Mucosa of descending colon (tissue), 3 donors: ENCODE results near the gene PTPRF. TPM values are rescaled to one million over a fixed set of nuclear protein-coding genes. Genes with fewer than 3 reads are reported as not detected.

ENCODE experiments used
- ATAC-seq: fragments of 200-7000 bp; cut with Tn5 transposase; one replicate; pipeline ENCODE4 v1.9.1; 2020; ENCODE audit warnings: mild to moderate bottlenecking, moderate library complexity
- DNase-seq, 3 donors: peaks; one replicate each; pipeline ENCODE4 v3.0.0-alpha.2; 2020
- H3K36me3 ChIP-seq: fragments of 200-600 bp; one replicate; pipeline ENCODE4 v1.8.0; 2021; ENCODE audit warnings: low read depth, mild to moderate bottlenecking
- H3K4me1 ChIP-seq: fragments of 200-600 bp; one replicate; pipeline ENCODE4 v1.8.0; 2021; ENCODE audit warnings: low read depth, mild to moderate bottlenecking
- H3K4me3 ChIP-seq: fragments of 200-600 bp; one replicate; pipeline ENCODE4 v1.8.0; 2021; ENCODE audit warnings: mild to moderate bottlenecking
- H3K9me3 ChIP-seq: fragments of 200-600 bp; one replicate; pipeline ENCODE4 v1.8.0; 2021; ENCODE audit warnings: mild to moderate bottlenecking
- intact Hi-C, 2 donors: fragments of 100-400 bp; cut with DNase I in 1 of 2; cut with micrococcal nuclease in 1 of 2; formaldehyde crosslinking; loops; one replicate each; pipeline versions ENCODE4 v1.11.0 to v1.11.1; 2022; cut with DNase I, micrococcal nuclease
- total RNA-seq, 3 donors: library from RNA; stranded (reverse); fragmentation: NEBNext Ultra II Directional in 2 of 3; extraction: Animal tissue kit (Norgen Biotek cat#: 25700) in 2 of 3; gene quantifications; one replicate each; pipeline versions ENCODE4 v1.2.1 to v1.2.4, GENCODE V29; 2021 to 2023
- TF ChIP-seq, protein P1 (sequence below): fragments of 200-600 bp; IDR thresholded peaks from one replicate; pipeline ENCODE4 v1.8.0; 2022; ENCODE audit warnings: antibody characterized with exemption, mild to moderate bottlenecking
- donor health status: DM: no; HTN: no; CAD: no; lungs with moderate emphysema.
- donor health status: DM: no; HTN: no; CAD: no.
- donor health status: DM: no; HTN: yes; CAD: no.

The PTPRF gene
- total RNA-seq, 3 donors from 2014 or later: 355 to 752 (median 384) TPM

DNA sequence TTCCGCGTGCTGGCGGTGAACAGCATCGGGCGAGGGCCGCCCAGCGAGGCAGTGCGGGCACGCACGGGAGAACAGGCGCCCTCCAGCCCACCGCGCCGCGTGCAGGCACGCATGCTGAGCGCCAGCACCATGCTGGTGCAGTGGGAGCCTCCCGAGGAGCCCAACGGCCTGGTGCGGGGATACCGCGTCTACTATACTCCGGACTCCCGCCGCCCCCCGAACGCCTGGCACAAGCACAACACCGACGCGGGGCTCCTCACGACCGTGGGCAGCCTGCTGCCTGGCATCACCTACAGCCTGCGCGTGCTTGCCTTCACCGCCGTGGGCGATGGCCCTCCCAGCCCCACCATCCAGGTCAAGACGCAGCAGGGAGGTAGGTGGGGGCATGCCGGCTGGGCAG, 60.5 kb downstream of the PTPRF start:
- Histone ChIP-seq H3K36me3 (peaks cover 3% of the 10 kb centered on the region), H3K4me1 (peaks cover 4% of the 10 kb centered on the region), H3K9me3 (no peaks in the 10 kb centered on the region), H3K4me3 (no peak overlapping the region)
- TF ChIP-seq, protein P1, sequence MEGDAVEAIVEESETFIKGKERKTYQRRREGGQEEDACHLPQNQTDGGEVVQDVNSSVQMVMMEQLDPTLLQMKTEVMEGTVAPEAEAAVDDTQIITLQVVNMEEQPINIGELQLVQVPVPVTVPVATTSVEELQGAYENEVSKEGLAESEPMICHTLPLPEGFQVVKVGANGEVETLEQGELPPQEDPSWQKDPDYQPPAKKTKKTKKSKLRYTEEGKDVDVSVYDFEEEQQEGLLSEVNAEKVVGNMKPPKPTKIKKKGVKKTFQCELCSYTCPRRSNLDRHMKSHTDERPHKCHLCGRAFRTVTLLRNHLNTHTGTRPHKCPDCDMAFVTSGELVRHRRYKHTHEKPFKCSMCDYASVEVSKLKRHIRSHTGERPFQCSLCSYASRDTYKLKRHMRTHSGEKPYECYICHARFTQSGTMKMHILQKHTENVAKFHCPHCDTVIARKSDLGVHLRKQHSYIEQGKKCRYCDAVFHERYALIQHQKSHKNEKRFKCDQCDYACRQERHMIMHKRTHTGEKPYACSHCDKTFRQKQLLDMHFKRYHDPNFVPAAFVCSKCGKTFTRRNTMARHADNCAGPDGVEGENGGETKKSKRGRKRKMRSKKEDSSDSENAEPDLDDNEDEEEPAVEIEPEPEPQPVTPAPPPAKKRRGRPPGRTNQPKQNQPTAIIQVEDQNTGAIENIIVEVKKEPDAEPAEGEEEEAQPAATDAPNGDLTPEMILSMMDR: no peak
- ATAC-seq: no peak
- intact Hi-C loops: no loop called here
- no peak for DNase-seq

DNA sequence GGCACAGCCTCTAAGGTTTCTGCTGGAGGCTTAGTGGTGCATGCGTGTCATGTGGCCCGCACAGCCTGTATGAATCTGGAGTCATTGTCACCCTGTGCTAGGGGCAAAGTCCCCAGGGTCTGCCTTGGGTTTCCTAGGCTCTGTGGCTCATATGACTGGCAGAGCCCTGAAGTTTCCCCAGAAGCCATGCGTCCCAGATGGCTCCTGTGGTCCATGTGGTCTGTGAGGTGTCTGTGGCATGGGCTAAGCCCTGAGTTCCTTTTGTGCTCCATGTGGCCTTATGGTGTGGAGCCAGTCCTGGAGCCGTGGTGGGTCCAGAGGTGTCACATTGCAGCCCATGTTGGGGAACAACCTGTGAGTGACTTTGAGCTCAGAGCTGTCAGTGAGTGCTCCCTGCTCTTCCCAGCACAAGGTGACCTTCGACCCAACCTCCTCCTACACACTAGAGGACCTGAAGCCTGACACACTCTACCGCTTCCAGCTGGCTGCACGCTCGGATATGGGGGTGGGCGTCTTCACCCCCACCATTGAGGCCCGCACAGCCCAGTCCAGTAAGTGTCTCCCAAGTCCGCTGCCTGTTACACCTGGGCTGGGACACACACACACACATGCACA, 61.5 kb downstream of the PTPRF start:
- intact Hi-C loops: no loop called here
- Histone ChIP-seq H3K9me3 (no peaks in the 10 kb centered on the region), H3K36me3 (peaks cover 3% of the 10 kb centered on the region), H3K4me3 (no peak overlapping the region), H3K4me1 (no peaks in the 10 kb centered on the region)
- DNase-seq: no peak
- TF ChIP-seq, protein P1: no peak
- no peak for ATAC-seq

DNA sequence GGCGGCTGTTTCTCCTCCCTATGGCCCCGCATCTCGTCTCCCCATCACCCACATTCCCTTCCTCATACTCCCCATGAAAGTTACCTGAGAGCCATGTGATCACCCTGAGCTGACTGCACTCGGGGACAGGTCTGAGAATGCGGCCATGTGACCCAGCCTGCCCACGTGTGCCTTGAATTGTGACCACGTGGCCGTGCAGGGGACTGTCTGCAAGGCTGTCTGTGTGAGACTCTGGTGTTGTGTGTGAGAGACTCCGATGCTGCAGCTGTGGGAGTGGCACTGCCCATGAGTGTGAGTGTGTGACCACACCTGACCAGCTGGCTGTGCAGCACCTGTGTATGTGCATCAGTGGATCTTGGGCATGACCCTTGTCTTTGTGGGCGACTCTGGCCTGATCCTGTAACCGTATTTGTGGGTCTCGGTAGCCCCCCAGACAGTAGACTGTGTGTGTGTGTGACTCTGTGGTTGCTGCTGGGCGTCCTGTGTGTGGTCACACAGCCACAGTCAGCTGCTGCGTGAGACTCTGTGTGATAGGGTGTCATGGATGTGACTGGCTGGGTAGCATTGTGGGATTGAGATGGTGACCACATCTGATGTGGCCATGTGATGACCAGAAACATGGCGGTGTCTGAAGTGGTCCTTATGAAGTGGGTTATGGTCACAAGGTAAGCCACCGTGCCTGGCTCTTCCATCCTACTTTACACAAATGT, 62.4 kb downstream of the PTPRF start:
- no peak for DNase-seq
- H3K4me1 ChIP-seq: no peaks in the 10 kb centered on the region
- H3K4me3 ChIP-seq: no peak overlapping the region
- TF ChIP-seq, protein P1: no peak
- peaks cover 3% of the 10 kb centered on the region for H3K36me3 ChIP-seq
- no peak for ATAC-seq
- no peaks in the 10 kb centered on the region for H3K9me3 ChIP-seq
- intact Hi-C loops: no loop called here

DNA sequence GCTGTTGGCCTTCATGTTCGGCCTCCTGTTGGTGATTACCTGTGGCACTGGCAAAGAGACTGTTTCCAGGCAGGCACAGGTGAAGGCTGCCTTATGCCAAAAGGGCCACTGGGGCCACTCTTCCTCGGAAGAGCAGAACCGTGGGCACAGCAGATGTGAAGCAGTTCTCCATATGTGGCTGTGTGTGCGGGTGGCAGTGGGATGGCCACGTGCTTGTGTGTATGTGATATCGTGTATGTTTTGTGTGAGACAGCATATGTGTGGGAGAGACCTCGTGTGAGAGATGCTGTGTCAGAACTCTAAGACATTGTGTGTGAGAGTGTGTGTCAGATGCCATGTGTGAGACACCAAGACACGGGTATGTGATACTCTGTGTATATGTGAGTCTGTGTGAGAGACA, 65.9 kb downstream of the PTPRF start:
- Histone ChIP-seq H3K4me1 (no peaks in the 10 kb centered on the region), H3K36me3 (peaks cover 2% of the 10 kb centered on the region), H3K9me3 (no peaks in the 10 kb centered on the region), H3K4me3 (no peak overlapping the region)
- no peak for DNase-seq
- ATAC-seq: no peak
- intact Hi-C loops: no loop called here
- TF ChIP-seq, protein P1: no peak

DNA sequence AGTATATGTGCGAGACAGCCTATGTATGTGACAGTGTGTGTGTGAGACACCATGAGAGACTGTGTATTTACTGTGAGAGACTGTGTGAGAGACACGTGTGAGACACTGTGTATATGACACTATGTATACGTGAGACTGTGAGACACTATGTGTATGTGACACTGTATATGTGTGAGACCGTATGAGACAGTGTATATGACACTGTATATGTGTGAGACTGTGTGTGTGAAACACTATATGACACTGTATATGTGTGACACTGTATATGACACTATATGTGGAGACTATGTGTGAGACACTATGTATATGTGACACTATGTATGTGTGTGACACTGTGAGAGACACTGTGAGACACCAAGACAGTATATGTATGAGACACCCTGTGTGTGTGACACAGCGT, 66.3 kb downstream of the PTPRF start:
- TF ChIP-seq, protein P1: no peak
- intact Hi-C loops: no loop called here
- Histone ChIP-seq H3K4me1 (no peaks in the 10 kb centered on the region), H3K4me3 (no peak overlapping the region), H3K36me3 (no peaks in the 10 kb centered on the region), H3K9me3 (no peaks in the 10 kb centered on the region)
- ATAC-seq (no peak), DNase-seq (no peak)
